Activated T-helper 1 cell treated with anti-CD3 and anti-CD28 coated beads, Interleukin-12 subunit alpha, Interleukin-12 subunit beta, Interleukin-2, Interleukin-4 antibody, amounts not matched to agents 30 ng/mL and 10 ng/mL and 1 ng/mL, durations not matched to agents 14 hours and 24 hours and 36 hours (primary cell): ENCODE data around the gene MGAT5B. TPM values are rescaled to one million over a fixed set of nuclear protein-coding genes. Genes with fewer than 3 reads are reported as not detected.

ENCODE experiments used
- DNase-seq: peaks from one replicate; pipeline ENCODE4 v3.0.0; 2021; ENCODE audit warnings: low spot score
- H3K27ac Mint-ChIP-seq: one replicate; pipeline ENCODE4 v1.8.0; 2021; ENCODE audit warnings: mild to moderate bottlenecking, mixed read lengths
- H3K27me3 Mint-ChIP-seq: one replicate; pipeline ENCODE4 v1.8.0; 2022; ENCODE audit warnings: mild to moderate bottlenecking, moderate library complexity, mixed read lengths; ENCODE audit not compliant: insufficient read depth
- H3K36me3 Mint-ChIP-seq: one replicate; pipeline ENCODE4 v1.8.0; 2021; ENCODE audit warnings: low read depth, mixed read lengths
- H3K4me1 Mint-ChIP-seq: one replicate; pipeline ENCODE4 v1.8.0; 2021; ENCODE audit warnings: low read depth, mixed read lengths
- H3K4me3 Mint-ChIP-seq: one replicate; pipeline ENCODE4 v1.8.0; 2021; ENCODE audit warnings: mild to moderate bottlenecking, moderate library complexity, mixed read lengths
- H3K9me3 Mint-ChIP-seq: one replicate; pipeline ENCODE4 v1.8.0; 2021; ENCODE audit warnings: mixed read lengths
- intact Hi-C: fragments of 100-400 bp; cut with micrococcal nuclease; formaldehyde crosslinking; loops from one replicate; pipeline ENCODE4 v1.15.1; 2024
- total RNA-seq: library from RNA; stranded (reverse); gene quantifications from 2 replicates; pipeline ENCODE4 v1.2.3, GENCODE V29; 2022

The MGAT5B gene
- total RNA-seq, 1 donor from 2014 or later = 1.2 TPM

DNA sequence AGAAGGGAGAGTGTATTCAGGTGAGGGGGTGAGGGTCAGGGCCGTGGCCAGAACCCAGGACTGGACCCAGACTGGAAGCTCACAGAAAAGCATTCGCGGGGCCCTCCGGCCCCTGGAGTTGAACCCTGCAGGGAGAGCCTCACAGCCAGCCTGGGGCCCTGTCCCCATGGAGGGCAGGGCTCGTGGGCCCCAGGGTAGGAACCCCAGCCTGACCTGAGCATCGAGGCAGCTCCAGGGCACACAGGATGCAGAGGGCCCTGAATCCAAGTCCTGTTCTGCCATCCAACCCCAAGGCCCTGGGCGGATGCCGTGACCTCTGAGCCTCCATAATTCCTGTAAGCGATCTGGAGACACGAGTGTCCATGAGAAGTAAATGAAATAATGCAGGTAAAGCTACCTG, 79.1 kb downstream of the MGAT5B start:
- intact Hi-C loops = no loop called here
- Mint-ChIP-seq H3K27me3 (peaks cover 2% of the 10 kb centered on the region), H3K27ac (no peak overlapping the region), H3K36me3 (no peaks in the 10 kb centered on the region), H3K4me3 (no peak overlapping the region), H3K9me3 (no peaks in the 10 kb centered on the region), H3K4me1 (no peaks in the 10 kb centered on the region)
- DNase-seq = no peak

DNA sequence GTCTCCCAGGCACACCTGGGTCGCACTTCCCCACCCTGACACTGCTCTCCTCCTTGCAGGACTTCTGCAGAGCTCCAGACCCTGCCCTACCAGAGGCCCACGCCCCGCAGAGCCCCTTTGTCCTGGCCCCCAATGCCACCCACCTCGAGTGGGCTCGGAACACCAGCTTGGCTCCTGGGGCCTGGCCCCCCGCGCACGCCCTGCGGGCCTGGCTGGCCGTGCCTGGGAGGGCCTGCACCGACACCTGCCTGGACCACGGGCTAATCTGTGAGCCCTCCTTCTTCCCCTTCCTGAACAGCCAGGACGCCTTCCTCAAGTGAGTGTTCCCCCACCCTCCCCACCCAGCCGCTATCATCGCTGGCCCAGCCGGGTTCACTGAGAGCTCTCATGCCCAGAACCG, 79.6 kb downstream of the MGAT5B start:
- Mint-ChIP-seq H3K36me3 (no peaks in the 10 kb centered on the region), H3K27ac (no peak overlapping the region), H3K4me1 (no peaks in the 10 kb centered on the region), H3K4me3 (no peak overlapping the region), H3K27me3 (peaks cover 2% of the 10 kb centered on the region), H3K9me3 (no peaks in the 10 kb centered on the region)
- no peak for DNase-seq
- intact Hi-C loops = no loop called here

DNA sequence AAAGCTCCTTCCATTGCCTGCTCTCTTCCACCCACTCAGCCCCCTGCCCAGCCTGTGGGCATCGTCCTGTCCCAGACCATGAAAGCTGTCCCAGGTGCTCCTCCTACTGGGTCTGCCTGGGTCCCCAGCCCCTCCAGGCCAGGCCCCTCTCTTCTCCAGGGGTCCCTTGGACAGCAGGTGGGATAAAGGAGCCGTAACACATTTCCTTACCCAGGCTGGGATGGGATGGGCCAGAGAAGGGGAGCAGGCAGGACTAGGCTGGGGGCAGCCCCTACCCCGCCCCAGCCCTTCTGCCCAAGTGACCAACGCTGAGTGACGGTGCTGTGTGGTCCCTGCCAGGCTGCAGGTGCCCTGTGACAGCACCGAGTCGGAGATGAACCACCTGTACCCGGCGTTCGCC, 80.1 kb downstream of the MGAT5B start:
- H3K9me3 Mint-ChIP-seq = no peaks in the 10 kb centered on the region
- intact Hi-C loops = no loop called here
- no peak overlapping the region for H3K27ac Mint-ChIP-seq
- H3K27me3 Mint-ChIP-seq = peaks cover 2% of the 10 kb centered on the region
- no peak overlapping the region for H3K4me3 Mint-ChIP-seq
- DNase-seq = no peak
- no peaks in the 10 kb centered on the region for H3K36me3 Mint-ChIP-seq
- H3K4me1 Mint-ChIP-seq = no peaks in the 10 kb centered on the region

DNA sequence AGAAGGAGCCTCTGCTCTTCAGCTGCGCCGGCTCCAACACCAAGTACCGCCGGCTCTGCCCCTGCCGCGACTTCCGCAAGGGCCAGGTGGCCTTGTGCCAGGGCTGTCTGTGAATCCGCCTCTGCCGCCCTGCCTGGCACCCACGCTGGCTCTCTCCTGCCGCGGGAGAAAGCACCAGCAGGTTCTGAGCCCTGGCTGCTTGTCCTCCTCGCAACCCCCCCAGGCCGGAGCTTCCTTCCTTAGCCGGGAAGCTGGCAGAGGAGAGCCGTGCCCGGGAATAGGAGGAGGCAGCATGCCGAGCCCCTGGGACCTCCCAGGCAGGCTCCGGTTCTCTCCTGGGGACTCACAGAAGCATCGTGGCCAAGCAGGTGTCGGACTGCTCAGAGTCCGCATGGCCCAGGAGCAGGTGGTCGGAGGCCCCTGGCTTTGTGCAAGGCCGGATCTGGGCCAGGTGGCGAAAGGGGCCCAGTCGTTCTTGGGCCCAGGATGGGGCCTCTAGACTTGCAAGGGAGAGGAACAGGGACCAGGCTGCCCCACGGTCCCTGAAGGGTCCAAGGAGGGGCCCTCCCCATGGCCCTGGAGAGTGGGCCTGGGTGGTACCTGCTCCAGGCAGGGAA, 80.6 kb downstream of the MGAT5B start:
- peaks cover 2% of the 10 kb centered on the region for H3K27me3 Mint-ChIP-seq
- H3K36me3 Mint-ChIP-seq = no peaks in the 10 kb centered on the region
- no peaks in the 10 kb centered on the region for H3K9me3 Mint-ChIP-seq
- no peak for DNase-seq
- H3K4me1 Mint-ChIP-seq = no peaks in the 10 kb centered on the region
- no peak overlapping the region for H3K4me3 Mint-ChIP-seq
- H3K27ac Mint-ChIP-seq = no peak overlapping the region
- intact Hi-C loops = no loop called here

DNA sequence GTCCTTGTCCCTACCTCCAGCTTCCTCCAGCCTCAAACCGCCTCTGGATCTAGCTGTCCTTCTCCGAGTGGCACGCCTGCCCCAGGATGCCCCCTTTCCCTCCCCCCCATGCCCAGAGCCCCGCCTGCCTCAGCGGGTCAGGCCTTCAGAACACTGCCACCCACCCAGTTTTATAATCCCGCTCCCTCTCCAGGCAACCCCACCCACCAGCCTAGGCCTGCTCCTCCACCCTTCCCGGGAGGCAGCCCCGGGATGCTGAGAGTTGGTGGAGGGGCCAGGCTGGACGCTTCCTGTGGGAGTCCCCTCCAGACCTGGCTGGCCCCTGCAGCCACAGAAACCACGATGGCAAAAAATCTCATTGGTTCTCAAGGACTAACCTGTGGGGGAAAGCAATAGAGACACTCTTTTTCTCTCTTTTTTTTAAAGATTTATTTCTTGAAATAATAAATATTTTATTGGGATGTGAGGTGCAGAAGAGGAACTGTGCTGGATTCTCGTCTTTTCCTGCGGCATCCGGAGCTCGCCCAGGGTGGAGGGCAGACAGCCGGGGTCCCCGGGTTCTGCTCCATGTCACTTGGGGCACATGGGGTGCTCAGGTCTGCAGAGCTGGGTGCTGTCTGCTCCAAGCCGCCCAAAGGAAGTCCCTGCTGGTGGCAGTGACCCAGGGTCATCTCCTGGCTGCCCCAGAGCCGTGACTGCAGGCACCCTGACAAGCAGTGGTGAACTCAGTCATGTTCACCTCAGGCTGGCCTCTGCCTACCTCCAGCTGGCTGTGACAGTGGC, 81.9 kb downstream of the MGAT5B start:
- intact Hi-C loops = no loop called here
- Mint-ChIP-seq H3K27ac (no peak overlapping the region), H3K27me3 (peaks cover 2% of the 10 kb centered on the region), H3K36me3 (no peaks in the 10 kb centered on the region), H3K9me3 (no peaks in the 10 kb centered on the region), H3K4me3 (no peak overlapping the region), H3K4me1 (no peaks in the 10 kb centered on the region)
- DNase-seq = no peak

DNA sequence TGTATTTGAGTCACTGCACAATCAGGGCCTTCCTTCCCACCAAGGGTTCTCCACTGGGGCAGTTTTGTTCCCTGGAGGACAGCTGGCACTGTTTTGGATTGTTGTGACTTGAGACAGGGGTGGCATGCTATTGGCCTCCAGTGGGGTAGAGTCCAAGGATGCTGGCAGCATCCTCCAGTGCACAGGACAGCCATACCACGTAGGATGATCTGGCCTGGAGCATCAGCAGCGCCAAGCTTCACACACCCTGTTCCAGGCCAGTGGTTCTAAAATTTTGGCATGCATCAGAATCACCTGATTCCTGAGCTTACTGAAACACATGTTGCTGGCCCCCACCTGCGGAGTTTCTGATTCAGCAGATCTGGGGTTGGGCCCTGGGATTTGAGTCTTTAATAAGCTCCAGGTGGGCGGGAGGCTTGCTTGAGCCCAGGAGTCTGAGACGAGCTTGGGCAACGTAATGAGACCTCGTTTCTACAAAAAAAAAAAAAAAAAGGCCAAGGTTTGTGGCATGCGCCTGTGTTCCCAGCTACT, 83.2 kb downstream of the MGAT5B start:
- no peak overlapping the region for H3K4me3 Mint-ChIP-seq
- H3K27me3 Mint-ChIP-seq = peaks cover under 1% of the 10 kb centered on the region
- no peak overlapping the region for H3K27ac Mint-ChIP-seq
- no peaks in the 10 kb centered on the region for H3K9me3 Mint-ChIP-seq
- H3K36me3 Mint-ChIP-seq = no peaks in the 10 kb centered on the region
- intact Hi-C loops = no loop called here
- H3K4me1 Mint-ChIP-seq = no peaks in the 10 kb centered on the region
- DNase-seq = no peak

DNA sequence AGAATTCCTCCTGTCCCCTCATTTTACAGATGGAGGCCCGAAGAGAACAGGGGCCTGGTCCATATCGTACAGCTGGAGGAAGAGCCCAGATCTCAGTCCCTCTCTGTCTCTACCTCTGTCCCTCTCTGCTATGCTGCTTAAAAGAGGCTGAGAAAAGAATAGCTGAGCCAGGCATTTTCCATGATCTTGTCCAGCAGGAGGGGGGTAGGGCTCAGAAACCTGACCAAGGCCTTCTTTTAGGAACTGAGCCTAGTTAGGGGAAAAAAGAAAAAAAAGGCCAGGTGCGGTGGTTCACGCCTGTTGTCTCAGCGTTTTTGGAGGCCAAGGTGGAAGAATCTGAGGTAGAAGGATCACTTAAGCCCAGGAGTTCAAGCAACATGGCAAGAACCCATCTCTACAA, 84.2 kb downstream of the MGAT5B start:
- Mint-ChIP-seq H3K9me3 (no peaks in the 10 kb centered on the region), H3K4me1 (no peaks in the 10 kb centered on the region), H3K27ac (no peak overlapping the region), H3K27me3 (no peaks in the 10 kb centered on the region), H3K36me3 (no peaks in the 10 kb centered on the region), H3K4me3 (no peak overlapping the region)
- intact Hi-C loops = no loop called here
- DNase-seq = no peak

DNA sequence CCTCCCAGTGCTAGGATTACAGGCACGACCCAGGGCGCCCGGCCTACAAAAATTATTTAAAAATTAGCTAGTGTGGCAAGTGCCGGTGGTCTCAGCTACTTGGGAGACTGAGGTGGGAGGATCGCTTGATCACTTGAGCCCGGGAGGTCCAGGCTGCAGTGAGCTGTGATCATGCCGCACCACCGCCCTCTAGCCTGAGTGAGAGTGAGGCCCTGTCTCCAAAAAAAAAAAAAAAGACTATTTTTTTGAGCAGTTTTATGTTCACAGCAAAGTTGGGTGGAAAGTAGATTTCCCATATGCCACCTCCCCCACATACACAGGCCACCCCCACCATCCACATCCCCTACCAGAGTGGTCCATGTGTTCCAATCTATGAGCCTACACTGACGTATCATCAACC, 84.9 kb downstream of the MGAT5B start:
- DNase-seq = no peak
- Mint-ChIP-seq H3K4me1 (no peaks in the 10 kb centered on the region), H3K36me3 (no peaks in the 10 kb centered on the region), H3K9me3 (no peaks in the 10 kb centered on the region), H3K27ac (no peak overlapping the region), H3K27me3 (no peaks in the 10 kb centered on the region), H3K4me3 (no peak overlapping the region)
- intact Hi-C loops = no loop called here

DNA sequence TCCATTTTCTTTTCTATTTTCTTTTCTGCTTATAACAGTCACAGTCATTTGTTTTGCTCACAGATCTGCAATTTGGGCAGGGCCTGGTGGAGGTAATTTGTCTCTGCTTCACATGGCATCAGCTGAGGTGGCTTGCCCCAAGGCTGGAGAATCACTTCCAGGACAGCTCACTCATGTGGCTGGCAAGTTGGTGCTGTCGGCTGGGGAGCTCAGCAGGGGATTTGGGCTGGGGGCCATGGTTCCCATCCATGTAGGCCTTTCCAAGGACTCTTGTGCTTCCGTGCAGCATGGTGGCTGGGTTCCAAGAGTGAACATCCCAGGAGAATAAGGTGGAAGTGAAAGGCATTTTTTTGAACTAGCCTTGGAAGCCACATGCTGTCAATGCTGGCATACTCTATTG, 85.7 kb downstream of the MGAT5B start:
- Mint-ChIP-seq H3K9me3 (no peaks in the 10 kb centered on the region), H3K4me1 (no peaks in the 10 kb centered on the region), H3K27me3 (no peaks in the 10 kb centered on the region), H3K4me3 (no peak overlapping the region), H3K27ac (no peak overlapping the region), H3K36me3 (no peaks in the 10 kb centered on the region)
- intact Hi-C loops = no loop called here
- no peak for DNase-seq

DNA sequence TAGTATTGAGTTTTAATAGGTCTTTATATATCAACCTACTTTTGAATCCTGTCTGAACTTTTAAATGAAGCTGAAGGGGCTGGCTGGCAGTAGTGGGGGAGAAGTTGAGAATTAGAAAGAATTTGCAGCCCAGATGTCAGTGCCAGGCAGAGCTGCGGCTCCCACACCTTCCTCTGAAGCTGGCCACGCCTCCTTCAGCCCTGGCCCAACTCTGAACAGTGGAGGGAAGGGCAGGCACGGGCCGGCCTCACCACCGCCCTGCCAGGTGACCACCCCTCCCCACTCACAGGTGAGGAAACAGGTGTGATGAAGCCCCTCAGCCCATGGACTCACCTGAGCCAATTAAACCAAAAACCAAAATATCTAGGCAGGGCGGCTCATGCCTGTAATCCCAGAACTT, 87.0 kb downstream of the MGAT5B start:
- H3K9me3 Mint-ChIP-seq = no peaks in the 10 kb centered on the region
- no peak for DNase-seq
- H3K27me3 Mint-ChIP-seq = peaks cover 2% of the 10 kb centered on the region
- no peak overlapping the region for H3K4me3 Mint-ChIP-seq
- H3K4me1 Mint-ChIP-seq = no peaks in the 10 kb centered on the region
- no peak overlapping the region for H3K27ac Mint-ChIP-seq
- intact Hi-C loops = no loop called here
- no peaks in the 10 kb centered on the region for H3K36me3 Mint-ChIP-seq

DNA sequence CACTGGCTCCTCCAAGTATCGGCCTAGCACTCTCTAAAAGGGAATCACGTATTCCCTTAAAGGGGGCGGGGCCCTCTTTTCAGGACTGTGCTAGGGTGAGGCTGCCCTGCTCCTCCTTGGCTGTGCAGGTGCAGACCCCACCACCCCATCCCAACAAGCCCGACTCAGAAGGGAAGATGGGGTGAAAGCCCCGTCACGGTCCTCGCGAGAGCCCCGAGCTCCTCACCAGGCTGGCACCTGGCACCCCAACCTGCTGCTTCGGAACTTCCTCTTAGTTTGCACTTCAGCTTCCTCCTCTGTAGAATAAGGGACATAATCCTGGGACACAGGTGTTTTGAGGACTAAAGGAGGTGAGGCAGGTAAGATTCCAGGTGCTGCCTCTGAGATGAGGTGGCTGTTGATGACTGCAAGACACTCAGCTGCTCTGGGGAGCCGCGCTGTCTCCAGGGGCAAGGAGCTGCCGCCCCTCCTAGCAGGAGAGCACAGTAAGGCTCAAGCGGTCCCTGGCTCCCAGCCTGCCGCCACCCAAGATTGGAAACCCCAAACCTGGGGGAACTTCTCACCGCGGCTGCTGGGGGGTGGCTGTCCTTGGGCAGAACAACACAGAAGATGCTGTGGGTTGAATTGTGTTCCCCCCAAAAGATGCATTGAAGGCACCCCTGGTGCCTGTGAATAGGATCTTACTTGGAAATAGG, 88.8 kb downstream of the MGAT5B start:
- intact Hi-C loops = no loop called here
- H3K9me3 Mint-ChIP-seq = no peaks in the 10 kb centered on the region
- H3K4me1 Mint-ChIP-seq = no peaks in the 10 kb centered on the region
- H3K27me3 Mint-ChIP-seq = peaks cover 3% of the 10 kb centered on the region
- no peak overlapping the region for H3K27ac Mint-ChIP-seq
- H3K36me3 Mint-ChIP-seq = peaks cover 3% of the 10 kb centered on the region
- no peak overlapping the region for H3K4me3 Mint-ChIP-seq
- DNase-seq = no peak

DNA sequence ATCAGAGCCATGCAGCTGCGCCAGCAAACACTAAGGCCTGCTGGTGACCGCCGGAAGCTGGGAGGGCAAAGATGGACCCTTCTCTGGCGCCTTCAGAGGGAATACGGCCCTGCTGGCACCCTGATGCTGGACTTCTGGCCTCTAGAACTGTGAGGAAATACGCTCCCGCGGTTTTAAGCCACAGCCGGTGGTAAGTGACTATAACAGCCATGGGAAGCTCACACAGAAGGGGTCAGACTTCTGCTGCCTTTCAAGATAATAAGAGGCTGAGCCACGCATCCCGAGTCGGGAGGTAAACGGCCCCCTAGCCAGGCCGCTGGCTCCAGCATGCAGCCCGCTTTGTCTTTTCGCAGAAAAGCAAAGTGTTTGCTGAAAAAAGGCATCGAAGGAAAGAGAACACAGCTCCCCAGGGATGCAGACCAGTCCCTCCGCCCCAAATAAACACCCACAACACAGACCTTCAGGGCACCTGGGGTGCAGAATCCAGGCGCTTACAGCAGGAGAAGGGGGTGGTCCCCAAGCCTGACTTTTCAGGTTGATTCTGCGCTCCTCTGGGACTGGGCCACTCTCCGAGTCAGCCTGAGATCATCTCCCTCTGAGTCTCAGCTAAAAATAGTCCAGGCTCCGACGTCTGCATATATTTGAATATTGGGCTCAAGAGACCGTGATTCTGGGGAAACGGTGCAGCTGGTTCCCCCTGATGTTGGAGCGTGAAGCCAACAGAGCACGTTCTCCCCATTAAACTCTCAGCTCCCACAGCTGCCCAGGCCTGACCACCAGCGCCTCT, 89.7 kb downstream of the MGAT5B start:
- no peaks in the 10 kb centered on the region for H3K9me3 Mint-ChIP-seq
- H3K36me3 Mint-ChIP-seq = peaks cover 6% of the 10 kb centered on the region
- no peak overlapping the region for H3K27ac Mint-ChIP-seq
- no peaks in the 10 kb centered on the region for H3K4me1 Mint-ChIP-seq
- intact Hi-C loops = no loop called here
- H3K27me3 Mint-ChIP-seq = peaks cover 3% of the 10 kb centered on the region
- no peak overlapping the region for H3K4me3 Mint-ChIP-seq
- DNase-seq = no peak
